Hepatocyte (in vitro differentiated cells): ENCODE results near the gene SP2. TPM values are rescaled to one million over a fixed set of nuclear protein-coding genes. Genes with fewer than 3 reads are reported as not detected.

Source experiments
- DNase-seq: peaks from one replicate; pipeline ENCODE4 v3.0.0-alpha.2; 2016; ENCODE audit warnings: low spot score
- H2AFZ ChIP-seq: fragments of 200-600 bp; sonication (generic); 2 replicates; pipeline ENCODE4 v1.6.0; 2016; ENCODE audit warnings: antibody characterized with exemption, mild to moderate bottlenecking
- H3K27ac ChIP-seq: fragments of 200-600 bp; sonication (generic); 2 replicates; pipeline ENCODE4 v1.5.1; 2016; ENCODE audit warnings: mild to moderate bottlenecking
- H3K27me3 ChIP-seq: fragments of 200-600 bp; sonication (generic); 2 replicates; pipeline ENCODE4 v1.6.1; 2016
- H3K36me3 ChIP-seq: fragments of 200-600 bp; sonication (generic); replicated peaks from 2 replicates; pipeline ENCODE4 v1.5.1; 2016; ENCODE audit warnings: low read depth; ENCODE audit not compliant: insufficient read depth
- H3K4me1 ChIP-seq: fragments of 200-600 bp; sonication (generic); 2 replicates; pipeline ENCODE4 v1.5.1; 2016; ENCODE audit warnings: mild to moderate bottlenecking, moderate library complexity; ENCODE audit not compliant: insufficient read depth
- H3K4me2 ChIP-seq: fragments of 200-600 bp; sonication (generic); 2 replicates; pipeline ENCODE4 v1.6.0; 2016
- H3K4me3 ChIP-seq: fragments of 200-600 bp; sonication (generic); 2 replicates; pipeline ENCODE4 v1.5.1; 2016; ENCODE audit warnings: mild to moderate bottlenecking
- H3K79me2 ChIP-seq: fragments of 200-600 bp; sonication (generic); 2 replicates; pipeline ENCODE4 v1.6.0; 2017; ENCODE audit warnings: mild to moderate bottlenecking
- H3K9me2 ChIP-seq: fragments of 200-600 bp; sonication (generic); replicated peaks from 2 replicates; pipeline ENCODE4 v1.6.0; 2017; ENCODE audit warnings: mild to moderate bottlenecking; ENCODE audit not compliant: insufficient read depth
- H3K9me3 ChIP-seq: fragments of 200-600 bp; sonication (generic); 2 replicates; pipeline ENCODE4 v1.5.1; 2016; ENCODE audit warnings: low read depth, mild to moderate bottlenecking
- H4K20me1 ChIP-seq: fragments of 200-600 bp; sonication (generic); 2 replicates; pipeline ENCODE4 v1.6.0; 2016; ENCODE audit warnings: mild to moderate bottlenecking; ENCODE audit not compliant: insufficient read depth, poor library complexity, severe bottlenecking
- CTCF ChIP-seq: fragments of 200-600 bp; sonication (generic); IDR thresholded peaks from 2 replicates; pipeline ENCODE4 v1.5.1; 2016; ENCODE audit warnings: antibody characterized with exemption, mild to moderate bottlenecking; ENCODE audit not compliant: poor library complexity
- EZH2 ChIP-seq: fragments of 200-600 bp; sonication (generic); IDR thresholded peaks from 2 replicates; pipeline ENCODE4 v1.6.1; 2016; ENCODE audit warnings: antibody characterized with exemption, mild to moderate bottlenecking, borderline replicate concordance
- EZH2phosphoT487 ChIP-seq: fragments of 200-600 bp; sonication (generic); IDR thresholded peaks from one replicate; pipeline ENCODE4 v1.6.1; 2018; ENCODE audit warnings: antibody characterized with exemption, mild to moderate bottlenecking, low read depth, moderate library complexity; ENCODE audit not compliant: unreplicated experiment, severe bottlenecking
- WGBS: methylation state at CpG from one replicate; pipeline ENCODE4 v1.1.6; 2016; ENCODE audit warnings: low lambda C conversion rate; ENCODE audit errors: missing lambda C conversion rate; 5-methylcytosine and 5-hydroxymethylcytosine counted together
- polyA plus RNA-seq: library from polyadenylated mRNA; unstranded; fragments of >200 nt; fragmentation: Nextera tagmentation; extraction: Ambion mirVana; gene quantifications from 2 replicates; pipeline ENCODE4 v1.2.1, GENCODE V29; 2016
- total RNA-seq: library from RNA; depleted of rRNA; stranded (reverse); fragments of >200 nt; gene quantifications from 2 replicates; pipeline ENCODE4 v1.2.3, GENCODE V29; 2014

The SP2 gene
- total and polyA plus RNA-seq, 2 experiments from 2014 or later = 1.5 to 10.6 TPM

GRCh38 chr17:47894498-47895346, 1.3 kb upstream of the SP2 start:
- H3K4me2 ChIP-seq = peak overlapping the region; percentile 82
- WGBS = 40% methylated on average over 11 of the region's 11 CpGs
- peaks cover 33% of the 10 kb centered on the region for H3K79me2 ChIP-seq

GRCh38 chr17:47895347-47895855, 635 bp upstream of the SP2 start:
- Histone ChIP-seq H2AFZ (peak overlapping the region; percentile 67), H3K9me2 (no peaks in the 10 kb centered on the region), H3K9me3 (no peaks in the 10 kb centered on the region), H3K4me2 (peak overlapping the region; percentile 82), H3K27me3 (no peaks in the 10 kb centered on the region), H3K27ac (peak overlapping the region; percentile 76), H3K4me1 (peaks cover 13% of the 10 kb centered on the region), H3K4me3 (peak overlapping the region; percentile 21), H3K79me2 (peaks cover 36% of the 10 kb centered on the region), H3K36me3 (no peaks in the 10 kb centered on the region), H4K20me1 (no peaks in the 10 kb centered on the region)
- peak; percentile 45 for DNase-seq
- WGBS = under 1% methylated on average over 25 of the region's 25 CpGs
- TF ChIP-seq CTCF = no peak
- no peak for TF ChIP-seq EZH2phosphoT487
- TF ChIP-seq EZH2 = no peak

More at GRCh38 chr17:47894498-47895346, 1.3 kb upstream of the SP2 start:
- Histone ChIP-seq H3K27me3 (no peaks in the 10 kb centered on the region), H3K36me3 (no peaks in the 10 kb centered on the region), H3K4me3 (peak overlapping the region; percentile 21), H3K9me3 (no peaks in the 10 kb centered on the region), H2AFZ (peak overlapping the region; percentile 67), H3K9me2 (no peaks in the 10 kb centered on the region), H3K4me1 (peaks cover 13% of the 10 kb centered on the region), H3K27ac (peak overlapping the region; percentile 76), H4K20me1 (no peaks in the 10 kb centered on the region)
- TF ChIP-seq EZH2 (no peak), EZH2phosphoT487 (no peak), CTCF (no peak)
- no peak for DNase-seq

GRCh38 chr17:47896672-47897490, 845 bp downstream of the SP2 start:
- H3K9me3 ChIP-seq = no peaks in the 10 kb centered on the region
- peaks cover 13% of the 10 kb centered on the region for H3K4me1 ChIP-seq
- H3K9me2 ChIP-seq = no peaks in the 10 kb centered on the region
- H3K27ac ChIP-seq = peak overlapping the region; percentile 95
- H2AFZ ChIP-seq = peak overlapping the region; percentile 58
- H3K79me2 ChIP-seq = peaks cover 42% of the 10 kb centered on the region
- no peaks in the 10 kb centered on the region for H3K36me3 ChIP-seq
- no peaks in the 10 kb centered on the region for H4K20me1 ChIP-seq
- DNase-seq = no peak
- TF ChIP-seq EZH2phosphoT487 (no peak), EZH2 (no peak), CTCF (no peak)
- H3K4me2 ChIP-seq = peak overlapping the region; percentile 94
- 4% methylated on average over 22 of the region's 22 CpGs for WGBS
- H3K4me3 ChIP-seq = peak overlapping the region; percentile 32
- H3K27me3 ChIP-seq = no peaks in the 10 kb centered on the region
